Nephron (organoid): ENCODE data around the gene SERTAD2.

Source experiments
- H3K27ac Mint-ChIP-seq, 3 experiments: 2 replicates each; pipeline ENCODE4 v1.8.0; 2020; ENCODE audit warnings: mixed read lengths in 3 of 3, mild to moderate bottlenecking in 2 of 3, moderate library complexity in 1 of 3
- H3K27me3 Mint-ChIP-seq: 2 replicates; pipeline ENCODE4 v1.8.0; 2021; ENCODE audit warnings: low read depth, mild to moderate bottlenecking, moderate library complexity, mixed read lengths
- H3K36me3 Mint-ChIP-seq: 2 replicates; pipeline ENCODE4 v1.8.0; 2020; ENCODE audit warnings: low read depth, mixed read lengths
- H3K4me1 Mint-ChIP-seq: 2 replicates; pipeline ENCODE4 v1.8.0; 2020; ENCODE audit warnings: mixed read lengths
- H3K4me3 Mint-ChIP-seq, 3 experiments: 2 replicates each; pipeline ENCODE4 v1.8.0; 2020; ENCODE audit warnings: mild to moderate bottlenecking in 3 of 3, mixed read lengths in 3 of 3, moderate library complexity in 2 of 3
- H3K9me3 Mint-ChIP-seq: 2 replicates; pipeline ENCODE4 v1.8.0; 2020; ENCODE audit warnings: mixed read lengths
- CTCF ChIP-seq, 3 experiments: fragments of 200-600 bp; sonication (generic); IDR thresholded peaks; one replicate each; pipeline ENCODE4 v1.5.0; 2021; ENCODE audit warnings: antibody characterized with exemption in 3 of 3; ENCODE audit not compliant: unreplicated experiment in 3 of 3

SERTAD2 gene

GRCh38 chr2:64654063-64654811, 524 bp upstream of the SERTAD2 start:
- H3K36me3 Mint-ChIP-seq = no peaks in the 10 kb centered on the region
- H3K4me1 Mint-ChIP-seq = peaks cover 53% of the 10 kb centered on the region
- peak overlapping the region; percentile 84 to 97 (median 97) for H3K27ac Mint-ChIP-seq
- H3K9me3 Mint-ChIP-seq = no peaks in the 10 kb centered on the region
- H3K4me3 Mint-ChIP-seq = peak overlapping the region; percentile 92 to 94 (median 93)
- H3K27me3 Mint-ChIP-seq = no peaks in the 10 kb centered on the region
- no peak for TF ChIP-seq CTCF (IDR thresholded peaks at IDR 0.05; ENCODE audit: unreplicated experiment in 3 of 3)

GRCh38 chr2:64652231-64653108, 1.2 kb downstream of the SERTAD2 start:
- H3K9me3 Mint-ChIP-seq = no peaks in the 10 kb centered on the region
- no peaks in the 10 kb centered on the region for H3K27me3 Mint-ChIP-seq
- H3K27ac Mint-ChIP-seq = peak overlapping the region; percentile 84 to 95 (median 90)
- H3K4me3 Mint-ChIP-seq = peak overlapping the region; percentile 84 to 93 (median 92)
- TF ChIP-seq CTCF (IDR thresholded peaks at IDR 0.05; ENCODE audit: unreplicated experiment in 3 of 3) = no peak
- H3K36me3 Mint-ChIP-seq = no peaks in the 10 kb centered on the region
- peaks cover 68% of the 10 kb centered on the region for H3K4me1 Mint-ChIP-seq

- H3K27me3 Mint-ChIP-seq = no peaks in the 10 kb centered on the region
- H3K36me3 Mint-ChIP-seq = no peaks in the 10 kb centered on the region
- TF ChIP-seq CTCF (IDR thresholded peaks at IDR 0.05; ENCODE audit: unreplicated experiment in 3 of 3) = no peak
Observed at GRCh38 chr2:64651590-64651989, 2.1 kb downstream of the SERTAD2 start.

GRCh38 chr2:64650722-64651338, 2.9 kb downstream of the SERTAD2 start:
- H3K27me3 Mint-ChIP-seq = no peaks in the 10 kb centered on the region
- no peaks in the 10 kb centered on the region for H3K36me3 Mint-ChIP-seq
- peak overlapping the region; percentile 33 to 41 (median 33) for H3K4me3 Mint-ChIP-seq
- no peaks in the 10 kb centered on the region for H3K9me3 Mint-ChIP-seq
- H3K4me1 Mint-ChIP-seq = peaks cover 82% of the 10 kb centered on the region
- TF ChIP-seq CTCF (IDR thresholded peaks at IDR 0.05; ENCODE audit: unreplicated experiment in 3 of 3) = no peak
- peak overlapping the region; percentile 84 to 95 (median 85) for H3K27ac Mint-ChIP-seq

More at GRCh38 chr2:64651590-64651989, 2.1 kb downstream of the SERTAD2 start:
- Mint-ChIP-seq H3K4me1 (peaks cover 77% of the 10 kb centered on the region), H3K9me3 (no peaks in the 10 kb centered on the region), H3K27ac (peak overlapping the region; percentile 84 to 95 (median 90)), H3K4me3 (peak overlapping the region; percentile 84 to 93 (median 92))

DNA sequence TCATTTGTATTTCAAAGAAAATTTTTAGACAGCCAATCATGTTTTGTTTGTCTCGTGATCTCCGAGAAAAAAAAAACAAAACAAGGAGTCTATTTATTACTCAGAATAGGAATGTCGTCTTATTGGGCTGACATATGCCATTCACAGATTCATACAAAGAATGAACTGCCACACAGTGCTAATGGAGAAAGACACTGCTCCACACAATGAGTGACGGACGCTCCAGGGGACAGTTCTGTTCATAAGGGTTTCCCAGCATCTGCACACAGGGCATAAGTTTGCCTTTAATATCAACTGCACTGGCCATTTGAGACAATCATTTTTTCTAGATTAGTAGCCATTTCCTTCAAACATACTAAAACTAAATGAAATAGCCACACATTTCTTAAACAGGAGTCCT, 3.4 kb downstream of the SERTAD2 start:
- no peaks in the 10 kb centered on the region for H3K27me3 Mint-ChIP-seq
- peak overlapping the region in 2 of 3 experiments; percentile 33 to 41 for H3K4me3 Mint-ChIP-seq
- no peaks in the 10 kb centered on the region for H3K36me3 Mint-ChIP-seq
- no peaks in the 10 kb centered on the region for H3K9me3 Mint-ChIP-seq
- peak overlapping the region; percentile 76 to 85 (median 84) for H3K27ac Mint-ChIP-seq
- peaks cover 77% of the 10 kb centered on the region for H3K4me1 Mint-ChIP-seq
- TF ChIP-seq CTCF (IDR thresholded peaks at IDR 0.05; ENCODE audit: unreplicated experiment in 3 of 3) = no peak
